Epithelial cell of esophagus (primary cell): ENCODE measurements around the gene TEX48.

Source experiments
- DNase-seq: peaks from one replicate; pipeline ENCODE4 v3.0.0; 2010; ENCODE audit warnings: low read depth
- H3K4me3 ChIP-seq: 2 replicates; pipeline ENCODE4 v1.5.1; 2011; ENCODE audit warnings: mild to moderate bottlenecking, low read length, control low read depth
- CTCF ChIP-seq: IDR thresholded peaks from 2 replicates; pipeline ENCODE4 v1.5.1; 2011; ENCODE audit warnings: low read depth, mild to moderate bottlenecking, low read length, control low read depth, inconsistent platforms; ENCODE audit not compliant: insufficient read depth; ENCODE audit errors: missing control alignments

Gene TEX48

GRCh38 chr9:114674076-114674797 is 7.8 kb downstream of the TEX48 start:
- H3K4me3 ChIP-seq = no peak overlapping the region
- TF ChIP-seq CTCF = no peak
- DNase-seq = no peak

DNA sequence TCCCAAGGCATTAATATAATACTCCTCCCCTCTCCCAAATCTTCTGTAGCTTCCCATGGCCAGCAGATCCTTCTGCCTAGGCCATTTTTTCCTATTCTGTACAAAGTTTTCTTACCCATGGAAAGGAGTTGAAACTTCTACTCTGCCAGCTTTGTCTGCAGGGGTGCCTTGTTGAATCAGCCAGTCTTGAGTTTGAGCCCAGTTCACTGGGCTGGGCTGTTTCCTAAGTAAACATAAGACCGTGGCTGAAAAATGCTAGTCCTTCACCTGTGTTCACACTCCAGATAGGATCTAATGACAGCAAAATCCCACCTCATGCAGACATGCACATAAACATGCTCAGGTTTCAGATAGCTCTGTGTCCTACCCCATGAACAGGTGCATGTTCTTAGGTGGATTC is 10.4 kb downstream of the TEX48 start:
- TF ChIP-seq CTCF = no peak
- DNase-seq = no peak

DNA sequence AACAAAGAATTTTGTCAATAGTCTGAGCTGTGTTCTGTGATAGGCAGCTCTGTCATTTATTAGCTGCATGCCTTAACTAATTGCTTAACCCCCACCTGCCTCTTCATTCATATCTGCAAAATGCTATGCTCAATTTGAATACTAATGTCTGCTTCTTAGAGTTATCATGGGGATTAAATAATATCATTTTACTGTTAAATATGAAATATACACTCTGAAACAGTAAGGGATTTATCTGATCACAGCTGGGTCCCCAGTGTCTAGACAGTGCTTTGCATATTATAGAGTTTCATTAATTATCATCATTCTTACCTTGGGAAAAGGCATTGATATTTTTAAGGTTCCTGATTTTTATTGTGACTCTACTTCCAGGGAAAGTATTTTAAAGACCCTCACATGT is 12.0 kb downstream of the TEX48 start:
- no peak for TF ChIP-seq CTCF
- no peak for DNase-seq
- H3K4me3 ChIP-seq = no peak overlapping the region

More for the DNA sequence above, 10.4 kb downstream of the TEX48 start:
- no peak overlapping the region for H3K4me3 ChIP-seq

- DNase-seq = no peak
- no peak overlapping the region for H3K4me3 ChIP-seq
- no peak for TF ChIP-seq CTCF
These were observed 13.8 kb downstream of the TEX48 start for GRCh38 chr9:114668146-114668545.

- DNase-seq = no peak
- H3K4me3 ChIP-seq = no peak overlapping the region
- no peak for TF ChIP-seq CTCF
These were observed 15.1 kb downstream of the TEX48 start for GRCh38 chr9:114666851-114667250.

DNA sequence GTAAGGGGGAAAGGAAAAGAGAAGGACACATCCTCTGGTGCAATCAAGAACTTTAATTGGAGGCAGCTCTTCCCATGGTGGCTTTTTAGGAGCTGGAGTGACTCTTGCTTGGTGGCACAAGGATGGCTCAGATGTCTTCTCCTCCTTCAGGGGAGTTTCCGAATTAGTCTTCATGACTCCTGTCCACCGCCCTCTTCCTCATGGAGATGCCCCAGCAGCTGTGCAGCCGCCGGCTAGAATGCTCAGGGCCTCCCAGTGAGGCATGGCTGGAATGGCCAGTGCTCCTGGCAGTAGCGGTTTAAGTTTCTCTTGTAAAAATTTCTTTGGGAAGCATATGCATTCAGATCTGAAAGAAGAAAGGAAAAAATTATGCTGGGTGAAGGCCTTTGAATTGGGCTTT is 15.6 kb downstream of the TEX48 start:
- no peak for TF ChIP-seq CTCF
- DNase-seq = no peak
- H3K4me3 ChIP-seq = no peak overlapping the region

DNA sequence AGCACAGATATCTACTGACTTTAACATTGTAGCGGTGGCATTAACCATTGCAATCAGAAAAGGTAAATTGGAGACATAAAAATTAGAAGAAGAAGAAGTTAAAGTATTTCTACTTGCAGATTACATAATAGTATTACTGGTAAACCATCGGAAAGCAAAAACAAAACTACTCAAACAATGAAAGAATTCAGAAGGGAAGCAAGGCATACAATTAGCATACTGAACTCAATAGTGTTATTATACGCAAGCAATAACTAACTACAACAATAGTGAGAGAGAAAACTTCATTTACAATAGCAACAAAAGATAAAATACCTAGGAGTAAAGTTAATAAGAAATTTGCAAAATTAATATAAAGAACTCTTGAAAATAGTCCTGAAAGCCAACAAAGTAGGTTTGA is 17.8 kb downstream of the TEX48 start:
- H3K4me3 ChIP-seq = no peak overlapping the region
- no peak for DNase-seq
- no peak for TF ChIP-seq CTCF
